HepG2 (cell line): ENCODE measurements around the gene DNAJA2. TPM values are rescaled to one million over a fixed set of nuclear protein-coding genes. Genes with fewer than 3 reads are reported as not detected.

ENCODE experiments used
- ATF4 ChIP-seq, 2 experiments: fragments of 450-650 bp in 1 of 2; sonication (generic) in 1 of 2; formaldehyde crosslinking; IDR thresholded peaks; 2 replicates each; pipeline versions ENCODE4 v1.5.0 to v1.8.0; 2020 to 2022; ENCODE audit warnings: mild to moderate bottlenecking in 1 of 2, missing genetic modification reagents in 1 of 2
- ATF7 ChIP-seq, 2 experiments: fragments of 450-650 bp in 1 of 2; sonication (generic) in 1 of 2; formaldehyde crosslinking in 1 of 2; IDR thresholded peaks; 2 replicates each; pipeline versions ENCODE4 v1.4.0 to v1.6.1; 2016 to 2020; ENCODE audit warnings: antibody characterized with exemption in 1 of 2, mild to moderate bottlenecking in 1 of 2, missing genetic modification reagents in 1 of 2
- BCLAF1 ChIP-seq: fragments of 450-650 bp; IDR thresholded peaks from 2 replicates; pipeline ENCODE4 v1.6.1; 2017; ENCODE audit warnings: mild to moderate bottlenecking
- HHEX ChIP-seq: IDR thresholded peaks from 2 replicates; pipeline ENCODE4 v1.6.1; 2016; ENCODE audit warnings: control low read depth
- RXRB ChIP-seq: IDR thresholded peaks from 2 replicates; pipeline ENCODE4 v1.6.1; 2016; ENCODE audit warnings: borderline replicate concordance, missing genetic modification reagents, missing compliant biosample characterization
- SIN3A ChIP-seq: IDR thresholded peaks from 2 replicates; pipeline ENCODE4 v1.6.1; 2011; ENCODE audit warnings: low read depth, mild to moderate bottlenecking, control low read depth, low read length, borderline replicate concordance
- SYNCRIP ChIP-seq: fragments of 200-400 bp; formaldehyde crosslinking; IDR thresholded peaks from 2 replicates; pipeline ENCODE4 v1.6.1; 2018; ENCODE audit warnings: mild to moderate bottlenecking, low read depth, low read length; ENCODE audit not compliant: insufficient read depth
- ZBTB7B ChIP-seq: sonication (generic); formaldehyde crosslinking; IDR thresholded peaks from 2 replicates; pipeline ENCODE4 v1.4.0; 2020; ENCODE audit warnings: missing genetic modification reagents
- ZFP90 ChIP-seq: sonication (generic); formaldehyde crosslinking; IDR thresholded peaks from 2 replicates; pipeline ENCODE4 v1.8.0; 2022; ENCODE audit warnings: missing genetic modification reagents, mild to moderate bottlenecking, inconsistent platforms, borderline replicate concordance
- ZNF136 ChIP-seq: sonication (generic); formaldehyde crosslinking; IDR thresholded peaks from 2 replicates; pipeline ENCODE4 v1.8.1; 2022; ENCODE audit warnings: low read depth, mild to moderate bottlenecking, moderate library complexity, missing genetic modification reagents
- ZNF251 ChIP-seq: sonication (generic); formaldehyde crosslinking; IDR thresholded peaks from 2 replicates; pipeline ENCODE4 v1.9.0; 2021; ENCODE audit warnings: mild to moderate bottlenecking, missing genetic modification reagents
- ZNF263 ChIP-seq: sonication (generic); formaldehyde crosslinking; IDR thresholded peaks from 2 replicates; pipeline ENCODE4 v1.4.0; 2020; ENCODE audit warnings: missing genetic modification reagents
- ZNF562 ChIP-seq: sonication (generic); formaldehyde crosslinking; IDR thresholded peaks from 2 replicates; pipeline ENCODE4 v1.8.0; 2022; ENCODE audit warnings: missing genetic modification reagents, borderline replicate concordance
- ZNF569 ChIP-seq: sonication (generic); formaldehyde crosslinking; IDR thresholded peaks from 2 replicates; pipeline ENCODE4 v1.5.0; 2020; ENCODE audit warnings: mild to moderate bottlenecking, missing genetic modification reagents, moderate library complexity, borderline replicate concordance
- ZNF747 ChIP-seq: sonication (generic); formaldehyde crosslinking; IDR thresholded peaks from 2 replicates; pipeline ENCODE4 v1.8.1; 2023; ENCODE audit warnings: missing genetic modification reagents, mild to moderate bottlenecking, borderline replicate concordance
- ZNF800 ChIP-seq: sonication (generic); formaldehyde crosslinking; IDR thresholded peaks from 2 replicates; pipeline ENCODE4 v1.4.0; 2020; ENCODE audit warnings: missing genetic modification reagents
- ZSCAN9 ChIP-seq: IDR thresholded peaks from 2 replicates; pipeline ENCODE4 v1.6.1; 2016; ENCODE audit warnings: borderline replicate concordance
- polyA plus RNA-seq, 8 experiments: library from polyadenylated mRNA; depleted of rRNA in 3 of 8; stranded (reverse) in 7 of 8; unstranded in 1 of 8; fragments of >200 nt; fragmentation: Illumina TruSeq in 4 of 8; extraction: Trizol in 4 of 8; gene quantifications; 2 replicates each; pipeline versions ENCODE4 v1.2.1 to v1.2.3, GENCODE V29; 2011 to 2016; ENCODE audit warnings: low read depth in 4 of 8, missing spikeins in 1 of 8, mixed read lengths in 1 of 8; ENCODE audit not compliant: insufficient read depth in 1 of 8
- total RNA-seq, 5 experiments: library from RNA; depleted of rRNA; stranded (reverse); fragments of >200 nt; fragmentation: Illumina TruSeq; extraction: Trizol; gene quantifications; 2 replicates each; pipeline ENCODE4 v1.2.3, GENCODE V29; 2016; ENCODE audit warnings: low read depth in 1 of 5
- TF ChIP-seq, protein P1 (sequence below): sonication (generic); formaldehyde crosslinking; IDR thresholded peaks from 2 replicates; pipeline ENCODE4 v1.4.0; 2020; ENCODE audit warnings: missing genetic modification reagents
- TF ChIP-seq, protein P2 (sequence below): sonication (generic); formaldehyde crosslinking; IDR thresholded peaks from 2 replicates; pipeline ENCODE4 v1.8.1; 2023; ENCODE audit warnings: mild to moderate bottlenecking, missing genetic modification reagents

Gene DNAJA2
- total and polyA plus RNA-seq, 2 of the 13 experiments (the other 11 are each of a cell fraction or from before 2014, with no cell fraction given), result 25.4 to 176 TPM

DNA sequence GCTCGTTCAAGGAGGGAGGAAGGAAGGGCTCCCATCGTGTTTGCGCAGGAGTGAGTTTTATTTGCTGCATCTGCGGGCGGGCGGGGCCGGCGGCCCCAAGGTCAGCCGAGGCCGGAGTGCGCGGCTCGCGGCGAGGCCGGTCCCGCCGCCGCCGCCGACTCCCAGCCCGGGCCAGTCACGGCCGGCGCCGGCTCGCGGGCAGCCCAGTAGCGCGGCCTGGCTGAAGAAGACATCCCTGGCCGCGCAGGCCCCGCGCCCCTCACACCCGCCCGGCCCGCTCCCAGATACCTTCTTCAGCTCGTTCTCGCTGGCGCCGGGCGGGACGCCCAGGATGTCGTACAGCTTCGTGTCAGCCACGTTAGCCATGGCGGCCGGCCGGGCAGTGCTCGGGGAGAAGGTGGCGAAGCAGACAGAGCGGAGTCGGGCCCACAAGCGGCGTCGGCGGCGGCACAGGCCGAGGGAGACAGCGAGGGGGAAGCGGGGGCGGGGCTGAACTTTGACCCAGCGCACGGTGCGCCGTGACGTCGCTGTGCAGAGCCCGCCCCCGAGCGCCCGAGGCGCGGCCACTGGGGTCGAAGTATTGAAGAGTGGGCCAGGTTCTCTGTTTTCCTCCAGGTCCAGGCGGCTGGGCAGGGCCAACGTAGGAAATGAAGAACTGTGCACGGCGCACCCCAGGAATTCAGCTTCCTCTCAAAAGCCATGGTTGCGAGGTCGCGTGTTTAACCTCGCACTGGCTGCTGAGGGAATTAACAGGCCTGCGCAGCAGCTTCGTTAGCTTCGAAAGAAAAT, at the start of gene DNAJA2 (continued):
- TF ChIP-seq ZNF747 (CRISPR knock-in tag) (peak; percentile 86; the same call in 1 of the 2 replicates), ZNF569 (0 out of 2 replicates have a peak, but pooled peaks have one; percentile 64), SIN3A (peak; percentile 72; the same call in 1 of the 2 replicates), BCLAF1 (no peak), ZFP90 (CRISPR knock-in tag) (peak; percentile 76), HHEX (no peak), ATF7 (IDR thresholded peaks at IDR 0.05) (no peak), ATF7 (CRISPR knock-in tag; IDR thresholded peaks at IDR 0.05) (no peak; the same call in 1 of the 2 replicates), ZSCAN9 (CRISPR knock-in tag) (peak; percentile 88; the same call in 1 of the 2 replicates), ZBTB7B (CRISPR knock-in tag) (peak; percentile 86), ZNF800 (CRISPR knock-in tag) (peak; percentile 94), SYNCRIP (no peak), ZNF562 (CRISPR knock-in tag) (peak; percentile 68; the same call in 1 of the 2 replicates), ATF4 (CRISPR knock-in tag; IDR thresholded peaks at IDR 0.05) (peak in 1 of 2 experiments; percentile 71; a peak in 2 of 4 replicates), ZNF251 (CRISPR knock-in tag) (no peak), ZNF263 (CRISPR knock-in tag) (peak; percentile 75), RXRB (CRISPR knock-in tag) (peak; percentile 89), ZNF136 (peak; percentile 95)
- TF ChIP-seq, protein P1, sequence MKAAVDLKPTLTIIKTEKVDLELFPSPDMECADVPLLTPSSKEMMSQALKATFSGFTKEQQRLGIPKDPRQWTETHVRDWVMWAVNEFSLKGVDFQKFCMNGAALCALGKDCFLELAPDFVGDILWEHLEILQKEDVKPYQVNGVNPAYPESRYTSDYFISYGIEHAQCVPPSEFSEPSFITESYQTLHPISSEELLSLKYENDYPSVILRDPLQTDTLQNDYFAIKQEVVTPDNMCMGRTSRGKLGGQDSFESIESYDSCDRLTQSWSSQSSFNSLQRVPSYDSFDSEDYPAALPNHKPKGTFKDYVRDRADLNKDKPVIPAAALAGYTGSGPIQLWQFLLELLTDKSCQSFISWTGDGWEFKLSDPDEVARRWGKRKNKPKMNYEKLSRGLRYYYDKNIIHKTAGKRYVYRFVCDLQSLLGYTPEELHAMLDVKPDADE, result no peak; the same call in 1 of the 2 replicates
- TF ChIP-seq, protein P2, sequence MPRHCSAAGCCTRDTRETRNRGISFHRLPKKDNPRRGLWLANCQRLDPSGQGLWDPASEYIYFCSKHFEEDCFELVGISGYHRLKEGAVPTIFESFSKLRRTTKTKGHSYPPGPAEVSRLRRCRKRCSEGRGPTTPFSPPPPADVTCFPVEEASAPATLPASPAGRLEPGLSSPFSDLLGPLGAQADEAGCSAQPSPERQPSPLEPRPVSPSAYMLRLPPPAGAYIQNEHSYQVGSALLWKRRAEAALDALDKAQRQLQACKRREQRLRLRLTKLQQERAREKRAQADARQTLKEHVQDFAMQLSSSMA, result peak; percentile 77; the same call in 1 of the 2 replicates
